GM18502 (cell line): ENCODE measurements around the gene PLA2G2A.

Experiments used
- ATAC-seq: cut with Tn5 transposase; IDR thresholded peaks from one replicate; pipeline ENCODE4 v1.9.1; 2021; ENCODE audit warnings: mild to moderate bottlenecking; ENCODE audit not compliant: unreplicated experiment, poor library complexity

The PLA2G2A gene

DNA sequence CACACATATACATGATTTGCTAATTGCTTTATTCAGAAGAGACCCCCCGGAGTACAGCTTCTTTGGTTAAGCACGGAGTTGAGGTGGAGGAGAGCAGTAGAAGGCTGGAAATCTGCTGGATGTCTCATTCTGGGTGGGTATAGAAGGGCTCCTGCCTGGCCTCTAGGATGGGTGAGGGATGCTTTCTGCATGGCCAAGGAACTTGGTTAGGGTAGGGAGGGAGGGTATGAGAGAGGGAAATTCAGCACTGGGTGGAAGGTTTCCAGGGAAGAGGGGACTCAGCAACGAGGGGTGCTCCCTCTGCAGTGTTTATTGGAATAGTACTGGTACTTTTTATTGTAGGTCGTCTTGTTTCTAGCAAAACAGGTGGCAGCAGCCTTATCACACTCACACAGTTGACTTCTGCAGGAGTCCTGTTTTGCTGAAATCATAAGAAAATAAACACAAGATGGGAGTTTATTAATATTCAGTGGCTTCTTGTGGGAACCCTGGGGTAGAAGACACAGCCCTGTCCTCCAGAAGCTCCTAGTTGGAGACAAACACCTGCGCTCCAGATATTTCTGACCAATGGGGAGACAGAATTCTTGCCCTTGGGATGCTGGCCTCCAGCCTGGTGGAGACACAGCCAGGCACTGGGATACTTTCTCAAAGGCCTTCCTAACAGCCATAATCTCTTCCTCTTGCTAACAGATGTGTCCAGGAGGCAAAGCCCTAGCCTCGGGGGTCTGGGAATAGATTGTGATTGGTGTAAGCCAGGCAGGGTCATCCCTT lies 3.8 kb downstream of the PLA2G2A start:
- ATAC-seq = no peak

DNA sequence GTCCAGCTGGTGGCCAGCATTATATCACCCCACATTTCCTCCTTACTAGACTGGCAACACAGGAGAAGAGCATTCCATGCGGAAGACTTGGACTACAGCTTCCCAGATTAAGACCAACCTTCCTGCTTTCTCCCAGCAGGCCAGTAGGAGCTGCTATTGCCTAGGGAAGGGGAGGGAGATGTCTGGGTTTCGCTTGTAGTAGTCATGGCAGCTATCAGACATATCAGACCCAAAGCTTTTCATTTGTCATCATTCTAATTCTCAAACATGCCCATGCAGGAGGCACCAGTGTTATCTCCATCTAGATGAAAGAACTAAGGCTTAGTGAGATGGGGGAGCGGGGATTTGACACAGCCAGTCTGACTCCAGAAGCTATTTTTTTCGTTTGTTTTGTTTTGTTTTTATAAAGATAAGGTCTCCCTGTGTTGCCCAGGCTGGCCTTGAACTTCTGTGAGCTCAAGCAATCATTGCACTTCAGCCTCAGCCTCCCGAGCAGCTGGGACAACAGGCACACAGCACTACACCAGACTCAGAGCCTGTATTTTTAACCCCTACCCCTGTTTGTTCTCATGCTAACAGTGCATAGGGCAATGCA lies 4.5 kb downstream of the PLA2G2A start:
- no peak for ATAC-seq

DNA sequence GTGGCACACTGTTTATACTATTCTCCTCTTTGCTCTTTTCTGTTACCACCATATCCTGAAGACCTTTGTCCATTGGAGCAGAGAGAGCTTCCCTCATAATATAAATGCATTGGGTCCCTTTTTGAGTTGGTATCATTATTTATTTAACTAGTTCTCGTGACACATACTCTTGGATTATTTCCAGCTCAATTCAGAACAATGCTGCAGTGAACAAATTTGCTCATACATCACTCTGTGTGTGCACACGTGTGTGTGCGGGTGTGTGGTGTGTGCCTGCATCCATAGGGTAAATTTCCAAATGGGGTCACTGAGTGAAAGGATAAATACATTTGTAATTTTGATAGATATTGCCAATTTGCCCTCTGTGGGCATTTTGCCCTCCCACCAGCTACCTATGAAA lies 5.8 kb downstream of the PLA2G2A start:
- no peak for ATAC-seq

DNA sequence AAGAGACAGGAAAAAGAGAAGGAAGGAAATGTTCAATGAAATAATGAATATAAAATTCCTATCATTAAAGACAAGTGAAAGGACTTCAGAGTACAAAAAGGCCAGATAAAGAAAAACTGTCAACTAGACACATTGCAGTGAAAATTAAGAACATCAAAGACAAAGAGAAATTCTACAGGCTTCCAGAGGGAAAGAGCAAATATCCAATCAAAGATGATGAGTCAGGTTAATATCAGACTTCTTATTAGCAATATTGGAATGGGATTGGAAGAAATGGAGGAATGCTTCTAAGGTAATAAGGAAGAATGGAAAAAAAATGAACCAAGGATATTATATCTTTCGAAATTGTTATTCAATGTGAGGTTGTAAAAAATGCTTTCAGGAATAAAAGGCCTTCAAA lies 7.8 kb downstream of the PLA2G2A start:
- no peak for ATAC-seq

DNA sequence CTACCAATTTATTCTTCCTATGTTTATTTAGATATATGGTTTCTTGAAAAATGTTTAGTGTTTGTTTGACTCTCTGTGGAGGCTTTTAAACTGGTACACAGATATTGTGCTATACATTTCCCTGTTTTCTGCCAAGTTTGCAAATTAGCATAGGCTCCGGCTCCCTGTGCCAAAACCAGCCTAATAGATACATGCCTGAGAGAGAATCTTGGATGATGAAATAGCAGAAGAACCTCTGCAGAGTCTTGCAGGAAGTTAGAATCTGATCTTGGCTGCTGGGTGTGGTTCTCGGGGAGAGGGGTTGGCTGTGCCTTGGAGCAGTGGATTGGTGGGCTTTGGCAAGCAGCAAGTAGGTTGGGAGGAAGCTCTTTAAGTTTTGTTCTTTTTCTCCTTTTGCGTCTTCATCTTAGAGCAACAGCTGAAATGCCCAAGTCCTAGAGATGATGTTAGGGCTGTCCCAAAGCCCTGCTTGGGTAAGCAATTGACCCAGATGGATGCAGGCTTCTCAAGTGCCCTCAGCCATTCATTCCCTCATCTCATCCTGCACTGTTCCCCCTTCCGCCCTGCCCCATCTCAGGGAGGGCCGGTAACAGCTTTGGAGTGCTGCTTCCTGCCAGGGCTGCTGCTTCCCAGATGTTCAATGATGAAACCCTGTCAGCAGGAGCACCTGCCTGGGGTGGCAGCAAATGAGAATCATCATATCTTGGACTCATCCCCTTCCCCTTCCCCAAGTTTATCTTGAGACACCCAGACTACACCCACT lies 9.3 kb downstream of the PLA2G2A start:
- no peak for ATAC-seq

DNA sequence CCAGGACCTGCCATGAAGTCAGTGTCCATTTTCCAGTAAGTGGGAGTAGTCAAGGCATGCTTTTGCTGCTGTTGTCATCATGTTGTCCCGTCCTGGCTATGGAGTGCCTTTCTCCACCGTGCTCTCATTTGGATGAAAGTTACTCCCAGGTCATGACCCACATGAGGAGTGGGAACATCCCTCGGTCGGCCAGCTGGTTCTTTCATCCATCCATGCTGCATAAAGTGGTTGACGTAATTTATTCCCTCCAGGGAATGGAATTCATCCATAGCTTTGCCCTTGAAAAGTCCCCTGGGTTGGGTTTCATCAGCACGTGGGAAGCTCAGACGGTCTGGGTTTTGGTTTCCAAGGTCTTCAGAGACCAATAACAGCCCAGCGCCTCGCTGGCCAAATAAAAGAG lies 11.6 kb downstream of the PLA2G2A start:
- no peak for ATAC-seq

DNA sequence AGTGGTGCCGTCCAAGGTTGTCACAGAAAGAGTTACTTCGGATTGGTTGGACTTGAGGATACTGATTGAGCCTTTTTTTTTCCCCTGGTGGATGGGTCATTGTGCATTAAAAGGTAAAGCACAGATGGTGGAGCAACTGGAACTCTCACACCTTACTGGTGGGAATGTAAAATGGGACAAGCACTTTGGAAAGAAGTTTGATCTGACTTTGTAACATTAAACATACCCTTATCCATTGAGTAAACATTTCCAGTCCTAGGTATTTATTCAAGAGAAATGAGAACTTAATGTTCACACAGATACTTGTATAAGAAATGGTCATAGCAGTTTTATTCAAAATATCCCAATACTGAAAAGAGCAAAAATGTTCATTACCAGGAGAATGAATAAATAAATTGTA lies 14.9 kb downstream of the PLA2G2A start:
- no peak for ATAC-seq

DNA sequence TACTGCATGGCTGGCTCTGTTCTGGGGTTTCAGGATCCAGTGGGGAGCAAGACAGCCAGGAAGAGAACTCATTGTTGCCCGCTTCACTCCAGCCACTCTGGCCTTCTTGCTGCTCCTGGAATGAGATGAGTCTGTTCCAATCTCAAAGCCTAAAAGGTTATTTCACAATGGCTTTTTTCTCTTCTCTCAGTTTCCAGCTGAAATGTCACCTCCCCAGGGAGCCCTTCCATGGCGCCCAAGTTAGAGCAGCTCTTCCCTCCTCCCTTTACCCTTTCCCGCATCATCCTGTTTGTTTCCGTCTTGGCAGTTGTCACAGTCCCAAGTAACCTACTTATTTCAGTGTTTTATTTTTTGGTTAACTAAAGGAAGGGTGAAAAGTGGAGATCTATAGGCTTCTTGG lies 15.8 kb downstream of the PLA2G2A start:
- no peak for ATAC-seq

DNA sequence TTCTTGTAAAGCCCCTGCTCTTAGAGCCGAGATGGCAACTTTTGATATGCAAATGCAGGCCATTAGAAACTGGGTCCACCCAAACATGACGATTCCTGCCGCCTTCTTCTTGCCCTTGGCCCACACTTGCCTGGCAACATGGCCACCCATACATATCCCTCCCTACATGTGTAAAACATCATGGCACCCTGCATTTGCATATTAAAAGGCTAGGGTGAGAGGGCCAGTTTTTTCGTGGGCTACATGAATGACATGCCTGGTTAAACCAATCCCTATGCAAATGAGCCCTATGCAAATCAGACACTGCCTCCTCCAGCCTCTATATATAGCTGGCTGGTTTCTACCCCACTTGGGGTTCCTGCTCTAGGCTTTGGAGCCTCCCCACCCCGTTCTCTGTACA lies 18.8 kb downstream of the PLA2G2A start:
- ATAC-seq = no peak

DNA sequence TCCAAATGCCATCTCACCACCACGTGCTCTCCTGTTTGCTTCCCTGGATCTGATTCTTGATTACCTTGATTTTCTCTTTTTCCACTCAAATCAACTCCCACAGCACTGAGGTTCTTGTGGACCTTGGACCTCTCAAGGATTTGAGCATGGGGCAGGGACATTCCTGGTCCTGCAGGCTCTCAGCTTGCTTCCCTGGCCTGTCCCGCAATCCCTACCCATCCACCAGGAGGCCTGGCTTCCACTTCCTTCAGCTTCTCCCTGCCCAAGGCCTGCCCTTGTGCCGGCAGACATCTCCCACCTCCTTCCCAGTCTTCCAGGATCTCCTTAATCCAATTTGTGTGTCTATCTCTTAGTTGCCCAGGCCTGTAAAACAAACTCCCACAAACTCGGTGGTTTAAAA lies 21.6 kb downstream of the PLA2G2A start:
- ATAC-seq = no peak

DNA sequence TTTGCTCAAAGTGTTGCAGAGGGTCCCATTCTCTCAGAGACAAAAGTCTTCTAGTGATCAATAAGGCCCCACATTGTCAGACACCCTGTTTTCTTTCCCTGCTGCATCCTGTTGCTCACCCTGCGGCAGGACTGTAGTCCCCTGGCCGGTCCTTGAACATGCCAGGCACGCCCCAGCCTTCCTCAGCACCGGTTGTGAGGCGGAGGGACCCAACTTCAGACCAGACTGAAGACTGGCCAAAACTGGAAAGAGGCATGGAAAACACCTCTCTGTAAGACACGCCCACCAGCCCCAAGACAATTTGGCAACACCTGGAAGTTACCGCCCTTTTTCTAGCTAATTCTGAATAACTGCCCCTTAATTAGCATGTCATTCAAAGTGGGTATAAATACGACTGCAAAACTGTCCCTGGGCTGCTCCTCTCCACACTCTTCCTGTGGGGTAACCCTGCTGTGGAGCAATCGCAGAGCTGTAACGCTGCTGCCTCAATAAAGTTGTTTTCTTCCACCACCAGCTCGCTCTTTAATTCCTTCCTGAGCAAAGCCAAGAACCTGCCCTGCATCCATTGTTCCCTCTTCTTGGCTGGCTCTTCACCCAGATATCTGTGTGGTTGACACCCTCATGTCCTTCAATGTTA lies 23.8 kb downstream of the PLA2G2A start:
- no peak for ATAC-seq

DNA sequence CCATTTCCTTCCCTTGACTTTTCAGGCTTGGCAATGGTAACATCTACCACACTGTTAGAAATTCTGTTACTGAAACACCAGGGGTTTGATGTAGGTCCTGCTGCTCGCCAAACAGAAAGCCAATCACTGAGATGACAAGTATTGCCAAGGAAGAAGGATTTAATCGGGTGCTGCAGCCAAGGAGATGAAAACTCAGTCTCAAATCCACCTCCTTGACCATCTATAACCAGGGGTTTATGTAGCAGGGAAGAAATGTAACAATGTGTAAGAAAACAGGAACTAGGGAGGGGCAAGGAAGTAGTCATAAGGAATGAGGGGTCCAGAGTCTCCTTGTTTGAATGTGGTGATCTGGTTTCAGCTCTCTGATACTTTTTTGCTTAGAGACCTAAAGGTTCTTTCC lies 25.4 kb downstream of the PLA2G2A start:
- no peak for ATAC-seq

DNA sequence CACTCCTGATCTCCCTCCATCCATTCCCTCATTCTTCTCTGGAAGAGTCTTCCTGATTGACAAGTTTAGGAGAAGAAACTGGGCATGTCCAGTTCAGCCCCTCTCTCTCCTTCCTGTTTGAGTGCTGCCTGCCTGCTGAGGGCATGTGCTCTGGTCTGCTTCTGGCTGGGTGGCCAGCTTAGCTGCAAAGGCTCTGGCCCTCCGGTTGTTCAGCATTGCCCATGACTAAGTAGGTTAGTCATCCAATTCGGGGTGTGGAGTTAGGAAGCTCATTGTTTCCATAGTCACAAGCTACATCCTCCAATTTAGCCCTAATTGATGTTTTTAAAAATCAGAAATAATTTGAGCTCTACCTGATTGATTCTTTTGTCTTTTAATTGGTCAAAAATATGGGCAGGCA lies 30.4 kb downstream of the PLA2G2A start:
- ATAC-seq = no peak

DNA sequence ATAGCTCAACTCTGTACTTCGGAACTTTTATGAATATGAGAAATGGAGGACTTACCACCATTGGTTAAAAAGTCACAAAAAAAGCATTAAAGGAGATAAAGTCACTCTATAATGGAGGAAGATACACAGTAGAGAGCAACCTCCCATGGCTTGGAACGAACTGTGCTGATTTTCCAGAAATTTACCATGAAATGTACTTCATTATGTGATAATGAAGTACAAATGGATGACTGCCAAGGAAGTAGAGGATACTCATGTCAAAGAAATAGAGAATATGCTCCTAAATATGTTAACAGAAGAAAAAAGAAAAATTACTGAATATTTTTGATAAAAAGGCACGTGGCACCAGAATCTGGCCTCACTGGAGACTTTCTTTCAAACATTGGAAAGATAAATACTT lies 32.4 kb downstream of the PLA2G2A start:
- ATAC-seq = no peak

DNA sequence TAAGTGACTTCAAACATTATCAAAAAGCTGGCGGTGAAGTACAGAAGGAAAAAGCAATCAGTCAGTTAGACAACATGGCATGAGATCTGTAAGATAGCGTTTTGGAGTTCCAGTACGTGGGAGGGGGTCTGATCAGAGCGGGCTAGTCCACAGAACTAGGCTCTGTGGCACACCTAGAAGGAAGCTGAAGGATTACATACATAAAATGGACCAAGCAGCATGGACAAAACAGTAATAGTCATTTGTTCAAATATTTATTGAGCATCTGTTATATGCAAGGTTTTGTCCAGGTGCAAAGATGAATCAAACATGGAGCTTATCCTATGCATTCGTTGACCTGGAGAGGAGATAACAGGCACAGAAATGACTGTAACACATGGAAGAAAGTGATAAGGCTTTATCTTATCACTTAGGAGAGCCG lies 33.1 kb downstream of the PLA2G2A start:
- no peak for ATAC-seq

DNA sequence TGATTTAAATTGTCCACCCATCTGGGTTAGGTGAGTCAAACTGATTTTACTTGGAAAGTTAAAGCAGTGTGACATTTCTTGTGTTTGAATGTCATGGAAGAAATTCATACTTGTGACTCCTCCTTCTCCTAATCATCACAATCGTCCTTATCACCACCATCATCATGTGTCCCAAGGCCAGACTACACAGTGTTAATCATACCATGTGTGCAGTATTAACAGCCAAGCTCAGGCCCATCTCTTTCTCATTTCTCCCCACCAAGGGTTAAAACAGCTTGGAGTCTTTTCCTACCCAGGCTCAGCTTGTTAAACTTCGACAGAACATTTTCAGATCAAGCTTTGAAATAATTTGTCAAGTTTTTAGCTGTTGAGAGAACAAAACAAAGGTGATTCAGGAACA lies 33.5 kb downstream of the PLA2G2A start:
- no peak for ATAC-seq

DNA sequence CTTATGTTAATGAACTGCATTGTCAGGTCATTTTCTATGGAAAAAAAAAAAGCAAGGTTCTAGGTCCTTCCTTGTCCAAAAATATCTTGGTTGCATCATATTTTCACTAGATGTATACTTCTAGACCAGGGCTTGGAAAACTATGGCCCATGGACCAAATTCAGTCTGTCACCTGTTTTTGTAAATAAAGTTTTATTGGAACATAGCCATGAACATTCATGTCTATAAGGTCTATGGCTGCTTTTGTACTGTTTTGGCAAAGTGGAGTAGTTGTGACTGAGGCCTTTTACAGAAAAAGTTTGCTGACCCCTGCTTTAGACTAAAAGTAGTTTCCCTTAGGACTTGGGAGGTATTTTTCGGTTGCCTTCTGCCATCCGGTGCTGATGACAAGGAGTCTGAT lies 36.8 kb downstream of the PLA2G2A start:
- no peak for ATAC-seq

DNA sequence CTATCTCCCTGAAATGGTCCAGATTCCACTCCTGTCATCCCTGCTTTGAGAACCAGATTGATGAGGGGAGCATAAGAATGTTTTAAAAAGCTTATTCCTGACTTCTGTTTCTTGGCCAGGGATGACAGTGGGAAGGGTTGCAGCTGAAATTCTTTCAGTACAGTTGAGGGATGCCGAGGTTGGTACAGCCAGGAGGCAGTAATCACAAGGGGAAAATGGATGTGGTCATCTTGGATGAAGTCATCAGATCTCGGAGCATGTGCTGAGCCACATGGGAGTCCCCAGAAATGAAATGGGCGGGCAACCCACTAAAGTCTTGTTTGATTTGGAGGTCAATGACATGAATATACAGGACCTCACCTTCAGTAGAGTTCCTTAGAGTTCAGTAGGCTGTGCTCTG lies 37.3 kb downstream of the PLA2G2A start:
- no peak for ATAC-seq

DNA sequence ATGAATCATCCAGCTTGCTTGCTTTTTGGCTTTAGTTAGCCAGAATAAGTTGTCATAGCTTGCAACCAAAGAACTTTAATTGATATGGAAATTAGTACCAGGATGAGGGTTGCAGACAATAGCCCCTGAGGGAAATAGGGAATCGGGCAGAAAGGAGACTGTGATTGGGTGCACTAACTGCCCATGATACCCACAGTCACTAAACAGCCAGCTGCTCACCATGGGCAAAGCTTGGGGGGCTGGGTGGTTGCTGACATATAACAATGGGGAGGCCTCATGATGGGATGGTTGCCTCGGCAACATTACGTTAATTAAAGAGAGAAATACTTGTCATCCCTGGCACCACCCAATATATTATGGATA lies 38.2 kb downstream of the PLA2G2A start:
- ATAC-seq = no peak

DNA sequence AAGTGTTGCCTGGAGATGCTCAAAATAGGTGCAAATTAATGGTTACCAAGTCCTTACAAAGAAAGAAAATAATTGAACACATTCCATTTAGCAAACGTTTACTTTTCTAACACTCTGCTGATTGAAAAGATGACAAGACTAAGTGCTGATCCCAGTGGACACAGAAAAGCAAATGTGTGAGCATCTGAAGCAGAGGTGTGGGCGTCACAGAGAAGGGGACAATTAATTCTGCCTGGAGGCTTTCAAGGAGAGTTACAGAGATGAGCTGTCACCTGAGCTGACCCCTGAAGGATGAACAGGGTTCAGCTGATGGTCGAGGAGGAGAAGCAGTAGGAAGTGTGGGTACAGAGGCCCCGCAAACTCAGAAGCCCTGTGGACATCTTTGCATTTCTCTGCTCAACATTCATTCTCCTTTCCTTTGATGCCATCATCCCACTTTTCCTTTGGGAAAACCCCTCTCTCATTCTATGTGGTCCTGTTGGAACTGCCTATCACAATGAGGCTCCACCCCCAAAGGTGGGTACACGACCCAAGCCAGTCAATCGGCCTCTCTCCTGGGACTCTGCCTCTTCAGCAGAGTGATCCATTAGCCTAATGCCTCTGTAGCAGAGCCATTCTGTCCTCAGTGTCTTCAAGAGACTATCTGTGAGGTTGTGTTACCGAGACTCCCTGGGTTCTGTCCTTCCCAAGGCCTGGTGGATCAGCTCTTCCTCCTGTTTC lies 38.8 kb downstream of the PLA2G2A start:
- no peak for ATAC-seq

DNA sequence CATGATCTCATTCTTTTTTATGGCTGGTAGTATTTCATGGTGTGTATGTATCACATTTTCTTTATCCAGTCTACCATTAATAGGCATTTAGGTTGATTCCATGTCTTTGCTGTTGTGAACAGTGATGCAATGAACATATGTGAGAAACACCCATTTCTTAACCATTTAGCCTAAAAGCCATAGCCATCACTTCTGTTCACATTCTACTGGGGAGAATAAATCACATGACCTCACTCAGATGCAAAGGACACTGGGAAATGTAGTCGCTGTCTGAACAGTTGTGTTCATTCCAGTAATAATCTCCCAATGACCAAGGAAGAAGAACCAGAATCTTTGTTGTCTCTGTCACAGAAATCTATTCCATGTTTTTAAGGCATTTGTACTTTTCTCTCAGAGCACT lies 40.9 kb downstream of the PLA2G2A start:
- ATAC-seq = no peak
